PFSK-1 (cell line): Measurements from ENCODE around the gene EDC3.

Experiments
- POLR2AphosphoS5 ChIP-seq: IDR thresholded peaks from 2 replicates; pipeline ENCODE4 v1.6.1; 2012; ENCODE audit warnings: low read depth, mild to moderate bottlenecking, control low read depth, low read length, moderate library complexity
- SIN3A ChIP-seq: IDR thresholded peaks from 2 replicates; pipeline ENCODE4 v1.6.1; 2012; ENCODE audit warnings: mild to moderate bottlenecking, low read length, moderate library complexity, borderline replicate concordance; ENCODE audit not compliant: insufficient read depth

DNA sequence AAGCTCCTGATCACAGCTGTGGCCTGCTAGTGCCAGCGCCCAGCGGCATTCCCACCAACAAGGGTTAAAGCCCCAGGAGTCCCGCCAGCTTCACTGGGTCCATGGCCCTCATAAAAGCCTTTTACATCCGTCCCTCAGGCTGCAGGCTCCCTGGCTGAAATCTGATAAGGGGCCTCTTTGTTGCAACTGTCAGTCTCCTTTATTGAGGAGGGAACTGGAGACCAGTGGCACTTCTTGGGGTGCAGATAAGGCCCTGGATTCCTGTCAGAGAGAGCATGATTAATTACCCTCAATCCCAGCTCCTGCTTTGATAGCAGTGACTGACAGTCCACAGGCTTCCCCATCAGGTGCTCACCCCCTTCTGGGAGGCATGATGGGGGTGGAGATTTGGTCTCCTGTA is 111.0 kb downstream of the EDC3 start:
- TF ChIP-seq POLR2AphosphoS5: no peak
- TF ChIP-seq SIN3A: no peak
